Tibial nerve (tissue), 3 donors: ENCODE measurements around the gene LILRA5.

Experiments used
- CTCF ChIP-seq, 5 experiments: fragments of 200-600 bp in 3 of 5; fragments of 450-650 bp in 2 of 5; sonication (generic) in 3 of 5; IDR thresholded peaks; one replicate each; pipeline ENCODE4 v1.5.1; 2016 to 2019; ENCODE audit warnings: antibody characterized with exemption in 5 of 5, mild to moderate bottlenecking in 3 of 5, moderate library complexity in 2 of 5
- POLR2A ChIP-seq, 2 donors: fragments of 450-650 bp; IDR thresholded peaks; one replicate each; pipeline ENCODE4 v1.6.1; 2017; ENCODE audit warnings: antibody characterized with exemption in 2 of 2, mild to moderate bottlenecking in 2 of 2, moderate library complexity in 2 of 2

- TF ChIP-seq CTCF (IDR thresholded peaks at IDR 0.05) (no peak), POLR2A (IDR thresholded peaks at IDR 0.05) (no peak)
Observed at GRCh38 chr19:54312011-54312410, 955 bp downstream of the LILRA5 start.
